Measurements from ENCODE around the gene CDHR3.
A peak's percentile ranks its signal among the peaks of the same experiment; 100 is the strongest.
"Not testable (repeated sequence)": the region's sequence is repeated elsewhere in the genome, so short reads cannot be mapped to it uniquely, and the experiment has no call there.

The CDHR3 gene

DNA sequence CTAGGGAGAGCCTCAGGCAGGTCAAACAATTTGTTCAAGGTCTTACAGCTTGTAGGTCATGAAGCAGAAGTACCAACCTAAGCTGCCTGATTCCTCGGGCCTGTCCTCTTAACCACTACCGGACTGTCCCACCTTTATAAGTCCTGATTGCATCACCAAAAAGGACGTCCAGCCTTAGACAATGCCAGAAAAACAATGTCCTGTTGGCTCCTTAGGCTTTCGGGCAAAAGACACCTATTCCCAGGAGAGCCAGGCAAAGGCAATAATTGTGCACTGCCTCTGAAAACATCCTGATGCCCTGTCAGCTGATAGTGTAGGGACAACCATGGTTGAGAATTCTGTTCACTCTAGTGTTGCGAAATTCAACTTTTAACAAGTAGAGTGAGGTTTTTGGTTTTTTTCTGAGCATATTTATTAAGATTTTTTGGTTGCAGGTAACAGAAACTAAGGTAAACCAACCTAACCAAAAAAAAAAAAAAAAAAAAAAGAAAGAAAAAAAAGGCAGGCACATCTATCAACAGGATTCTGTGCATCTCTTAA is 40.5 kb downstream of the CDHR3 start:
- DNase-seq = no peak

DNA sequence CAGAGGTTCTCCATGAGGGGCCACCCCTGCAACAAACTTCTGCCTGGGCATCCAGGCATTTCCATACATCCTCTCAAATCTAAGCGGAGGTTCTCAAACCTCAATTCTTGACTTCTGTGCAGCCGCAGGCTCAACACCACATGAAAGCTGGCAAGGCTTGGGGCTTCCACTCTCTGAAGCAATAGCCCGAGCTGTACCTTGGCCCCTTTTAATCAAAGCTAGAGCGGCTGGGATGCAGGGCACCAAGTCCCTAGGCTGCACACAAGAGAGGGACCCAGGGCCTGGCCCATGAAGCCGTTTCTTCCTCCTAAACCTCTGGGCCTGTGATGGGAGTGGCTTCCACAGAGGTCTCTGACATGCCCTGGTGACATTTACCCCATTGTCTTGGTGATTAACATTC is 43.8 kb downstream of the CDHR3 start:
- no peak for DNase-seq

DNA sequence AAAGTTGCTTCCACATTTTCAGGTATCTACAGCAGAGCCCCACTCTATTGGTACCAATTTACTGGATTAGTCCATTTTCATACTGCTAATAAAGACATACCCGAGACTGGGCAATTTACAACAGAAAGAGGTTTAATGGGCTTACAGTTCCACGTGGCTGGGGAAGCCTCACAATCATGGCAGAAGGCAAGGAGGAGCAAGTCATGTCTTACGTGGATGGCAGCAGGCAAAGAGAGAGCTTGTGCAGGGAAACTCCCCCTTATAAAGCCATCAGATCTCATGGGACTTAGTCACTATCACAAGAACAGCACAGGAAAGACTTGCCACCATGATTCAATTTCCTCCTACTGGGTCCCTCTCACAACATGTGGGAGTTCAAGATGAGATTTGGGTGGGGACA is 44.7 kb downstream of the CDHR3 start:
- not testable (repeated sequence) for DNase-seq

DNA sequence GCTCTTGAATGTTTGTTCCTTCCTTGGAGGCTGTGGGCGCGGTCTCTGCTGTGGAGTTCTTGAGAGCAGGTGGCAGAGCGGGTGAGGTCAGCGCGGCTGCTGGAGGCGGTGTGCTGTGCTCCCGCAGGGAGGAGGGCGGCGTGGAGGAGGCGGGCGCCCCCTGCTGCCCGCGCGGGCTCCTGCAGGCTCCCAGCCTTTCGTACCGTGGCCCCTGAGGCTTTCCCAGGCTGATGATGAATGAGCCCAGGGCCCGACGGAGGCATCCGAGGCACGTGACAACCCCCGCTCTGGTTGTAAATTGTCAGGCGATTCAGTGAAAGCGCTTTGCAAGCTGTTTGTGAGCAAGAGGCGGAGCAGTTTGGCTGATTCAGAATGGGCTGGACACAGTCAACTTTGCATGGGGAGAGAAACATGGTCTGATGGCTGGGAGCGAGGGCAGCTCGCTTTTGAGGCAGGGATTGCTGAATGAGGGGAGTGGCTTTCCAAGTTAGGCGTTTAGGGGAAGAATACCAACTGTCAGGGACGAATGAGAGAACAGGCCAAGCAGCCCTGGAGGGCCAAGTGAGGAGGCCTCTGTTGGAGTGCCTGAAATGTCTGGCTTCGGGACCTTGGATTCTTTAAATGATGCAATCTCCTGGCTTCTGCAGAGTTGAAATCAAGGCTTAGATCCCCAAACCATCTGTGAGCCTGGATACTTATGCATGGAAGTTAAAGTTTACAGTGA is 46.6 kb downstream of the CDHR3 start:
- DNase-seq = peak; percentile 78 to 86

DNA sequence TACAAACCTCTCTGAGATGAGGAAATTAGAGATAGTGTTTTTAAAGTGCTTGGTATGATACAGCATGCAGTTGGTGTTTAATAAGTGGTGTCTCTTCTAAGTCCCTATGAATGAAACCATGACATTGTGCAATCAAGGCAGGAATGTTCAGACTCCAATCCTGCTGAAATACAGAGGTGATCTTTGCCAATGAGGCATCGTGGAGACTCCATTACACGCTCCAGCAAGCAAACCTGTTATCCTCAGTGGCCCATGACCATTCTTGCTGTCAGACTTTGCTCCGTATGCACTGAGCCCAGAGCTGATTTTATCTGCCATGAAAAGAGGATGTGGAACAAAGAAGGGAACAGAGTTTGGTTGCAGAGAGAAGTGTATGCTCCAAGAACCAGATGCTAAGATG is 47.3 kb downstream of the CDHR3 start:
- no peak for DNase-seq

DNA sequence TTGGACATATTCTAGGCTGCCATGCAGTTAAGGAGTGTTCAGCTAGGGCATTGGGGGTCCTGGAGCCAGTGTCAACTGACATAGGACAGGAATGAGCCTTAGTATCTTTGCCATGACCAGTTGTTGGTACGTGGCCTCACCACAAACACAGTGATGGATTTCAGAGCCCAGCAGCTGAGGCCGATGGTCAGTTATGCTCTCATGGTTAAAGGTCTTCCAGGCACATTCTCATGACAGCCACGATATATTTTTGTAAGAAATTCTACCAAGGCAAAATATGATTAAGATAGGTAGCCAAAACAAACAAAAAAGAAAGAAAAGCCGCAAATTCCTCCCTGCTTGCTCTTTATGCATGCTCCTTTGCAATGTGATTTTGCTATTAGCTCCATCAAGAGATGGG is 47.8 kb downstream of the CDHR3 start:
- DNase-seq = no peak

DNA sequence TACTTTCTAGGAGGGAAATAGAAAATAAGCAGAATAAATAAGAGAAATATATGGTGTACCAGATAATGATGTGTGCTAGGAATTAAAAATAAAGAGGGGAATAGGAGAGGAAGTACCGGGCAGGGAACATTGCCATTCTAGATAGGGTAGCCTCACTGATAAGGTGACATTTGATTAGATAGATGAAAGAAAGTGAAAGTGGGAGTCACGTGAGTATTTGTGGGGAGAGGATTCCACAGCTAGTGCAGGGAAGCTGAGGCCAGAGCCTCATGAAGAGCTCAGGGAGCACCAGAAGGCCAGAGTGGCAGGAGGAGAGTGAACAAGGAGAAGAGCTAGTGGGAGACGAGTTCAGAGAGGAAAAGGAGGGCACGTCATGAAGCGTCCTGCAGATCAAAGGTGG is 49.1 kb downstream of the CDHR3 start:
- DNase-seq = no peak

DNA sequence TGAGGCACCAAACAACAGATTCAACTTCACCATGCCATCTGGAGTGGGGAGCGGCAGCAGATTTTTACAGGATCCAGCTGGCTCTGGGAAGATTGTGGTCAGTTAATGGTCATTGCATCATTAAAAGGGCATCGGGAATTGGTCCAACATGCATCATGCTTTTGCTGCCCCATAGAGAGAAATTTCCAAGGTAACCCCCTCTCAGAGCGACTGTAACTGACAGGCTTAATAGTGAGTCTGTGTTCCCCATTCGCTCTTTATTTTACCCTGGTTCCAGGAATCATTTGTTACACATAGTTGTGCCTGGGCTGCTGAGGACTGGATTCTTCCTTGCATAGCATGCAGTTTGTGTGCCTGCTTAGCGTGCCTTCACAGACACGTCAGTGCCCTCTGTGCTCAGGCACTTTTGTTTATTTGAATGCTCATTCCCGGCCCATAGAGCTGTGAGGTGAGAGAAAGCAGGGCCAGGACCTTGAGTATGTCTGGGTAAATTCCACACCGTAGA is 49.9 kb downstream of the CDHR3 start:
- DNase-seq = no peak

DNA sequence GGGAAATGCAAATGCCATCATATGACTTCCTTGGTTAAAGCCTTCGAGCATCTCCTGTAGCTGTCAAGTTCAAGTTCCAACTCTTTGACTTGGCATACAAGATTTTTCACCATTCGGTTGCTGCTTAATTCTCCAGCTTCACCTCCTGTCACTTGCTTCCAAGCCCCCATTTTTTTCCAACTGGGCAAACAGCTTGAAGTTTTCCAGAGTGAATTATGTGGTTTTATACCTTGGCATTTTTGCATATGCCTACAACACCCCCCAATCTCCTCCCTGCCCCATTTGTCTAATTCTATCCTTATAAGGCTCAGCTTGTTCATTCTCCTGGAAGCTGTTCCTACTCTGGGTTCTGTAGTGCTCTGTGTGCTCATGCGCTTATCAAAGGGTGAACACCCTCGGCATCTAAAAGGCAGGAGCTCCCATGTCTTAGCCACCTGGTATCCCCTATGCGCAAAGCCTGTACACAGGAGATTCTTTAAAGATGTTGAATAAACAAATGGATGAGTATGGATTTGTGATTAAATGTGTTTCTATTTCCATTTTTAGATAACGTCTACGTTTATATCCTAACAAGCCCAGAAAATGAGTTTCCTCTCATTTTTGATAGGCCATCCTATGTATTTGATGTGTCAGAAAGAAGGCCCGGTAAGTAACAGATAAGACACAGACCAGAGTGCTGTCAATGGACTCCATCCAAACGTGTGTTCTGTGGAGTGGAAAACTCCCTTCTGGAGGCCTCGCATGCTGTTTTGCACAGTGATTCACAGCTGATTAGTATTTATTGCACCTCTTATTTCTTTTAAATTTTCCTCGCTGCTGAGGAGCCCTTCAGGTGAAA is 52.5 kb downstream of the CDHR3 start:
- no peak for DNase-seq

DNA sequence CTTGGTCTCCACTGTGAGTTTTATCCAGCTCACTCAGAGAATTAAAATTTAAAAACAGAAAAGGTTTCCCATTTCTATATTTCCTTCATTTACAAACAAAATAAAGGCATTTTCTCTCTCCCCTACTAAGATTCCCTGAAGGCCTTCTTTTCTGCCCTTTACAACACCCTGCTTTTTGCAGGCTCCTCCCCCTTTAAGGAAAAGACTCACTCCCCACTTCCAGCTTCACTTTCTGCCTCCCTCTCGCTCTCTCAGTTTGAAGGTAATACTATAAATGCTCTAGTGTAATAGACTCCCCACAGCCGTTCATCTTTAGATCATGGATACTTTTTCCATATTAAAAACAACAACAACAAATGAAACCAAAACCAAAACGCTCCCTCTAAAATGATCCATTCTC is 53.3 kb downstream of the CDHR3 start:
- DNase-seq = no peak

DNA sequence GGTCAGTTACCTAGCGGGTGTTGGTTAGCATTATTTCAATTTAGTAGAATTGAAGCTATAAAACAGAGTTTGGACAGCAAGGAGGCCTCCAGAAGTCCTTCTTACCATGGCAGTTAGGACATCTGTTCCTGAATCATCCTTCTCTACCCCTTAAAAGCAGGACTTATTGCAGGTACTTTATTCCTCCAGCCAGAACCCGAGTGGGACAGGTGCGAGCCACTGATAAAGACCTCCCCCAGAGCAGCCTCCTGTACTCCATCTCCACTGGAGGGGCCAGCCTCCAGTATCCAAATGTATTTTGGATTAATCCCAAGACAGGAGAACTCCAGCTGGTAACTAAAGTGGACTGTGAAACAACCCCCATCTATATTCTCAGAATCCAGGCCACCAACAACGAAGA is 54.6 kb downstream of the CDHR3 start:
- no peak for DNase-seq

DNA sequence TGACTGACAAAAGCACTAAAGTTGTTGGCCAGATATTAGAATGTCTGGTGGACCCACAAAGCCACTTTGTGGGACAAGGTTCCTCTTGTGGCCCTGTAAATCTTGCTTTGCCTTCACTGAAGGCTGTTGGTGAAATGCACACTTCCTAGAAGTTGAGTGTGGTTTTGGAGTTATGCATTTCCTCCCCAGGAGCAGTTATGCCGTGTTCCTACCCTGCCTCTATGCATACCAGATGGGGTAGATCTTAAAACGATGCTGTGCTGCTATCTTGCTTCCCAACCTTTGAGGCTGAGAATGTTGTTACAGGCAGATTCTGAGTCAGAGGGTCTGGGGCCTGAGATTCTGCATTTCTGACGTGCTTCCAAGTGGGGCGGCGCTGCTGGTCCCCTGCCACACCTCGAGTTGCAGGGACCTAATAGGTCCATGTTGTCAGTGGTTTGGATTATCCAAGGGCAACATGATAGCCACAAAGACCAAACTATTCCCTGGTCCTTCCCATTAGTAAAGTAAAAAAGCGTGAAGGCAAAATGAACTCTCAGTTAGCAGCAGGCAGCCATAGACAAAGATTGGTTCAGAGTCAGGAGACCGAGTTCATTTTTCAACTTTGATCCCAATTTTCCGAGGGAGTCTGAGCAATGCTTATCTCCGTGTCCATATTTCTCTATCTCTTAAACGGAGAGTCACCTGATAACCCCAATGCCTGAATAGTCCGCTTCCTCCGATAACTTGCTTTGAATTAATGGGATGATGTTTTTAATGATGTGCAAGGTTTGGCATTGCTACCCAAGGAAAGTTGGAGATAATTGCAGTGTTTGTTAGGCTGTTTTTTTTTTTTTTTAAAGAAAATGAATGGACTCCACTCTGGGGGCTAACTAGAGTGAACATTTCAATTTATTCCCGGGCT is 55.8 kb downstream of the CDHR3 start:
- DNase-seq = no peak

DNA sequence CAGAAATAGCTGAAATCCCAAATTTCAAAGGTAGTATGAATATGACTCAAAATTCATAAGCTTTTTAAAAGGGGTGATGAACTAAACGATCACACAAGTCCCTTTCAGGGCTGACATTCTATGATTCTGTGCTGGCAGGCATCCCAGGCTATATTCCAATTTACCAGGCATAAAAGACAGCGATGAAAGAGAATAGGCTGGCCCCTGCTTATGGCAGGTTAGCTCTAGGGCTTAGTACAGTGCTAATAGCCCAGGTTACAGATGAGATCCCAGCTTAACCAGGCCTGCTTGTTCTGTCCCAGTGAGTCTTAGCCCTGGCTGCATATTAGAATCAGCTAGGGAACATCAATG is 56.4 kb downstream of the CDHR3 start:
- DNase-seq = no peak

DNA sequence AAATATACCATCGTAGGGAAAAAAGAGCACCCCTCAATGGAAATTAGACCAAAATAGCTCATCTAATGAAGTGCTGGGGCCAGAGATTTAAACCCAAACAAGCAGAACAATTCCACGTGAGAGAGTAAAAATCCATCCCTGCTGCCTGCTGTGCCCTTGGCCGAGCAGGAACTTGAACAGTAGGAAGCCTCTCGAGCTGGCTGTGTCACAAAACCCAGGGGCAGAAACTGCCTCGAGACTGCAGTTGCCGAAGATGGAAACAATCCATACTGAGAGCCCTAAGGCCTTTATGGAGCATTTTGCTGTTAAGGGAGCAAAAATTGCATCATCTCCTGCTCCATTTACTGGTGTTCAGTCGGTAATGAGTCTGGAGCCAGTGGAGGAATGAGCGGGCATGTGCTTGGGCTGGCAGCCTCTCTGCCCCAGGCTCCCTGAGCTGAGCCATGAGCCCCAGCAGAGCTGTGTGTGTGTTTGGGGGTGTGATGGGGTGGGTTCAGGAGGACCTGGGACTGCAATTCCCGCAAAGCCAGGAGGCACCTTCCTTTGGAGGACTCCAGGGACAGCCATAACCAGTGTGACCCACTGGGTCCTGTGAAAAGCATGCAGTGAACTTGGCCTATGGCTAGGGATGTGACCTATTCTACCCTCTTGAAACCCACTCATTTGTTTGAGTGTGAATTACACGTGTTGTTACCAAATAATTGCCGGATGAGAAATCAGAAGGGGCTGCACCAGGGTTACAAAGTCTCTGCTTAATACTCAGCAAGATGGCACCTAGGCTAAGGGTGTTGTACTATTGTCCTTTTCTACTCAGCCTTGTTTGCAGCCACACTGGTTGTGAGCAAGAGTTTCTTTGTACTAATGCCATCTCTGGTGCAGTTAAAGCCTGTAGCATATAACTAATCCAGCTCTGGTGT is 58.3 kb downstream of the CDHR3 start:
- no peak for DNase-seq

DNA sequence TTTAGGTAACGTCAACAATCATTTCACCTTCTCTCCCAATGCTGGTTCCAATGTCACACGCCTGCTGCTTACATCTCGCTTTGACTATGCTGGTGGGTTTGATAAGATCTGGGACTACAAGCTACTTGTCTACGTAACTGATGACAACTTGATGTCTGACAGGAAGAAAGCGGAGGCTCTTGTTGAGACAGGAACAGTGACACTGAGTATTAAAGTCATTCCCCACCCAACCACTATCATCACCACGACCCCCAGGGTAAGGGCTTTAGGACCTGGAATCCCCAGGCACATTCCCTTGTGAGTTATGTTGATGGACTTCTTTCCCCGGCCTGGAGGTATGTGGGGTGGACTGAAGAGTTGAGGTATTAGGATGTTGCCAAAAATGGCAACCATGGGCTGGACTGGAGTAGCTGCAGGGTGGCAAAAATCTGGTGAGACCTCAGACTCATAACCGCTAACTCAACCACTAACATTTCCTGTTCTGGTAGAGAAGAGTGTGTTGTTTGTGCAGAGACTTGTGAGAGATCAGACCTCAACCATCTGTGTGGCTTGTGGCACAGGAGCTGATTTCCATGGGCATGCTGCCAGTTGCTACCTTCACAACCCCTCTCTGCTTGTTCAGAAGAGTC is 59.2 kb downstream of the CDHR3 start:
- peak; percentile 37 to 53 for DNase-seq

DNA sequence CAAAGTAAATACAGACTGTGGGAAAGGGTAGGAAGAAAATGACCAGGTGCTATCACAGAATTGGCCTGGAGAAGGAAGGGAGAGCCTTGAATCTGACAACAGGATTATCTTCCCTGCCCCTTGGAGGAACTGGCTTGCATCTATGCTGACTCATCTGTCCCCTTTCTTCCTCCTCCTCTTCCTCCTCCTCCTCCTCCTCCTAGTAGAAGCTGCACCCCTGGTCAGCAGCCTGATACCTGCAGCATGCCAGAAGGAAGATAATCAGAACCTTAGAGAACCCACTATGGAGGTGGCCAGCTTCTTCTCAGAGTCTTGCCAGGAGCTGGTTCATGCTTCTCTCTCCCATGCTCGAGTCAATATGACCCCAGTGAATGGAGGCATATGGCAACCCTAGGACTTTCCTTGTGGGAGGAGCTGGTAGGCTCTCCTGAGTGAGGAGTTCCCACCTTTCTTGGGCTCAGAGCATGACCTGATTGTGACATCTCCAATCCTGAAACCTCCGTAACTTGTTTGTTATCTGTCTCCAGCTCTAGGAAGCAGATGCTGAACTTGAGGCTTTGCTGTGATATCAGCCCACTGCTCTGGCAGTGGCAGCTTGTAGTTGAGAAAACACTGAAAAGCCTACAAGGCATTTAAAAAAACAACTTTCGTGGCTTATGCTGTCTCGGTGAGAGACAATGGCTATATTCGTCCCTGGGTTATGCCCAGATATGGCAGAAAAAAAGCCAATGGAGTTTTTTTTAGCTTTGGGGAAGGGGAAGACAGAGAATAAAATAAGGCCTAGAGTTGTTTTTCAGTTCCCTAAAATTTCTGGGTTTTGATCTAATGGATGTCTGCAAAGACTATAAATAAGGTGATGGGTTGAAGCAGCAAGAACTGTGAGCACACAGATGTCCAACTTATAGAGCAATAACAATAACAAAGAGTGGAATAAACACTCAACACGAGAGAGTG is 60.6 kb downstream of the CDHR3 start:
- DNase-seq = no peak

DNA sequence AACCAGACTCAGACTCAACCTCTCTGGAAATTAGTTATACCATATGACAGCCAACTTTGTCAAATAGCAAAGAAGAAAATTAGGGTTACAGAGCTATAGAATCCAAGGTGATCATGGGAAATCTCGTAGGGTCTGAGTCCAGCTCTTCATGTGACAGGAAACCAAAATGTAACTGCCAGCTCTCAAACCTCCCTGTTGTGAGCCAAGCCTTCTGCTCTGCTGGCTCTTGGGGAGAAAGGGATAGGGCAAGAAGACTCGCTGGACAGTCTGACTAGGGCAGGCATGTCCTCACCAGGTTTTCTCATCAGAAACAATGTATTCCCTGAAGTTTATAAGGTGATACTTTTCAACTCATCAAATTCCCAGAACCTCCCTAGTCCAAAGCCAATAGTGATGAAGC is 63.0 kb downstream of the CDHR3 start:
- DNase-seq = no peak

DNA sequence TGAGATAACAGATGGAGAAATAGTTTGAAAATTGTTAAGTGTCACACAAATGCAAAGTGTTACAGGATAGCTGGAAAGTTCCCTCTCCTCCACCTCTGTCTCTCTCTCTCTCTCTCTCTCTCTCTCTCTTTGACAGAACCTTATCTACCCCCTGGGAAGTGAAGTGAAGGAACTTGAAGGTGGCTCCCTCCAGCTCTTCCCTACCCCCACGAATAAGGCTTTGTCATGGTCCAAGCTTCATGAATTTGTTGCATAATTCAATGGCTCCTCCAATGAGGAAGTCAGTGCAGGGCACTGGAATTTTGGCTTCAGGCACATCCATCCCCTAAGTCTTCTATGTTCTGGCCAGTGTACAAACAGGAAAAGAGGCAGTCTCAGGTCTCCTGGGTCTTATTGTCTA is 66.4 kb downstream of the CDHR3 start:
- DNase-seq = no peak

DNA sequence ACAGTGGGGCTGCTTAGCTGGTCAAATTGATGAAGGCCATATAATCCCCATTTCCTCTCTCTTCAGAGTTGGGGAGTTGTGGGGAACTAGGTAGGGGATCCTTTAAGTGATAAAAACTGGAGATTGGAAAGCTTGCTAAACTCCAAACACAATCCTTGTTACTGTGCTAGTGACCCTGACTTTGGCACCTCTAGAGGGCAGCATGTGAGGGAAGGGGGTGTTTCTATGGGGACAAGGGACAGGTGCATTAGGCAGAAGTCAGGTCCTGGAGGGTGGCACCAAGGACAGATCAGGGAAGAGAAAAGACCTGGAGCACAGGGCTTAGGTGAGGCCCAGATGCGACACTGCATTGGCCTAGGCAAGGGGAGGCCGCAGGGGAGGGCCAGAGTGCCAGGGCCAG is 66.9 kb downstream of the CDHR3 start:
- DNase-seq = no peak
